Osteoblast (primary cell): ENCODE results near the gene RANBP10. TPM values are rescaled to one million over a fixed set of nuclear protein-coding genes. Genes with fewer than 3 reads are reported as not detected.
A peak's percentile ranks its signal among the peaks of the same experiment; 100 is the strongest.

Experiments used
- DNase-seq: peaks from one replicate; pipeline ENCODE4 v3.0.0; 2011; ENCODE audit warnings: low spot score, mixed read lengths; ENCODE audit not compliant: insufficient read length; ENCODE audit errors: missing footprints
- H2AFZ ChIP-seq: 2 replicates; pipeline ENCODE4 v1.6.0; 2011; ENCODE audit warnings: mild to moderate bottlenecking, low read length
- H3K27ac ChIP-seq: 2 replicates; pipeline ENCODE4 v1.5.1; 2011; ENCODE audit warnings: mild to moderate bottlenecking, low read depth, low read length, moderate library complexity
- H3K27me3 ChIP-seq: 2 replicates; pipeline ENCODE4 v1.6.0; 2012; ENCODE audit warnings: mild to moderate bottlenecking, control low read depth, inconsistent platforms, low read length, moderate library complexity; ENCODE audit not compliant: insufficient read depth
- H3K36me3 ChIP-seq: 2 replicates; pipeline ENCODE4 v1.5.1; 2011; ENCODE audit warnings: mild to moderate bottlenecking, low read length, control low read depth, moderate library complexity; ENCODE audit not compliant: insufficient read depth
- H3K4me1 ChIP-seq: 2 replicates; pipeline ENCODE4 v1.5.1; 2011; ENCODE audit warnings: mild to moderate bottlenecking, low read length, control low read depth, moderate library complexity; ENCODE audit not compliant: insufficient read depth
- H3K4me2 ChIP-seq: 2 replicates; pipeline ENCODE4 v1.6.0; 2011; ENCODE audit warnings: mild to moderate bottlenecking, low read length; ENCODE audit not compliant: insufficient read depth
- H3K4me3 ChIP-seq: fragments of 200-600 bp; sonication (generic); 3 replicates; pipeline ENCODE4 v1.5.1; 2012; ENCODE audit warnings: mild to moderate bottlenecking, low read length, inconsistent platforms; ENCODE audit not compliant: insufficient read depth
- H3K79me2 ChIP-seq: 2 replicates; pipeline ENCODE4 v1.6.0; 2012; ENCODE audit warnings: mild to moderate bottlenecking, low read length, control low read depth, inconsistent platforms; ENCODE audit not compliant: insufficient read depth
- H3K9me3 ChIP-seq: 2 replicates; pipeline ENCODE4 v1.5.1; 2011; ENCODE audit warnings: low read depth, low read length, control low read depth
- H4K20me1 ChIP-seq: 2 replicates; pipeline ENCODE4 v1.6.0; 2012; ENCODE audit warnings: mild to moderate bottlenecking, low read length, control low read depth; ENCODE audit not compliant: insufficient read depth
- total RNA-seq: library from RNA; depleted of rRNA; stranded (reverse); fragments of >200 nt; gene quantifications from 2 replicates; pipeline ENCODE4 v1.2.3, GENCODE V29; 2012
- TF ChIP-seq, protein P1 (sequence below): IDR thresholded peaks from 2 replicates; pipeline ENCODE4 v1.5.1; 2011; ENCODE audit warnings: mild to moderate bottlenecking, low read depth, low read length, moderate library complexity; ENCODE audit errors: extremely low read depth

Gene RANBP10
- total RNA-seq, 1 donor = 5.4 TPM

DNA sequence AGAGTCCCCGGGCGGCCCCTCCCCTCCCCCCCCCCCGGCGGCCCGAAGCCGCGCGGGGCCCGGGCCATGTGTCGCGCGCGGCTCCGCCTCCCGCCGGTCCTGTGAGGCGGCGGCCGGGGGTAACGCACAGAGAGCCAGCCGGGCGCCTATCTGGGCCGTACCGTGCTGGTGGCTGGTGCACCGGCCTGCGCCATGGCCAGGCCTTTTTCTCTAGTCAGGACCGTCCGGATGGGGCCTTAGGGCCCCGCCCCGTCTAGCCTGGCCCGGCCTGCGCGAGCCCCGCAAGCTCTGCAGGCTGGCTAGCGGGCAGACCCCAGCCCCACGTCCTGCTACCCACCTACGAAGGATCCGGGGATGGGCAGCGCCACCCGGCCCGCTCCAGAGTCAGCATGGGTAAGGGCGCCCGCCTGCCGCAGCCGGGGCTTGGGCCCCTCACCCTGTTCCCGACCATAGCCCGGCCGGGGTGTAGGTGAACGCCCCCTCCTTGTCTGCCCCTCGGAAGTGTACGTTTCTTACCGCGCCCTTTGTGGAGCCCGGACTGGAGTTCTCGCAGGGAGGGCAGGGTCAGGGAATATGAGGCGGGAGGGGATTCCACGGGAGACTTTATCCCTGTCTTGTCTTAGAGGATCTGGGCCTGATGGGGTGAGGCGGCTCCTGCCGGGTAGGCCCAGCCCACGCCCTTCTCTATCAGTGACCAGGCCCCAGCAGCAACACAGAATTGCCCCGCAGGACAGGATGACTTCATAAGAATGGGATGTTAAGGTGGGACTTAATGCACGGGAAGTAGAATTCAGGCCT, 40.9 kb upstream of the RANBP10 start, which contains the start of gene CENPT:
Gene CENPT, minus strand, starts transcription at position 630 of the 798 bp plus-strand sequence. CDS start 13,834 bp downstream, outside the sequence.
- Histone ChIP-seq H3K4me2 (peak within 1 kb of the TSS; percentile 96), H3K4me3 (peak within 1 kb of the TSS; percentile 98), H3K9me3 (no peaks in the 10 kb centered on the region), H3K27ac (peak within 1 kb of the TSS; percentile 86), H3K27me3 (no peaks in the 10 kb centered on the region), H2AFZ (peak within 1 kb of the TSS; percentile 82), H3K4me1 (peaks cover 40% of the 10 kb centered on the region), H3K36me3 (peaks cover 7% of the 10 kb centered on the region), H3K79me2 (peaks cover 86% of the 10 kb centered on the region), H4K20me1 (peaks cover 29% of the 10 kb centered on the region)
- peak; percentile 98 for DNase-seq
- TF ChIP-seq, protein P1, sequence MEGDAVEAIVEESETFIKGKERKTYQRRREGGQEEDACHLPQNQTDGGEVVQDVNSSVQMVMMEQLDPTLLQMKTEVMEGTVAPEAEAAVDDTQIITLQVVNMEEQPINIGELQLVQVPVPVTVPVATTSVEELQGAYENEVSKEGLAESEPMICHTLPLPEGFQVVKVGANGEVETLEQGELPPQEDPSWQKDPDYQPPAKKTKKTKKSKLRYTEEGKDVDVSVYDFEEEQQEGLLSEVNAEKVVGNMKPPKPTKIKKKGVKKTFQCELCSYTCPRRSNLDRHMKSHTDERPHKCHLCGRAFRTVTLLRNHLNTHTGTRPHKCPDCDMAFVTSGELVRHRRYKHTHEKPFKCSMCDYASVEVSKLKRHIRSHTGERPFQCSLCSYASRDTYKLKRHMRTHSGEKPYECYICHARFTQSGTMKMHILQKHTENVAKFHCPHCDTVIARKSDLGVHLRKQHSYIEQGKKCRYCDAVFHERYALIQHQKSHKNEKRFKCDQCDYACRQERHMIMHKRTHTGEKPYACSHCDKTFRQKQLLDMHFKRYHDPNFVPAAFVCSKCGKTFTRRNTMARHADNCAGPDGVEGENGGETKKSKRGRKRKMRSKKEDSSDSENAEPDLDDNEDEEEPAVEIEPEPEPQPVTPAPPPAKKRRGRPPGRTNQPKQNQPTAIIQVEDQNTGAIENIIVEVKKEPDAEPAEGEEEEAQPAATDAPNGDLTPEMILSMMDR = no peak

DNA sequence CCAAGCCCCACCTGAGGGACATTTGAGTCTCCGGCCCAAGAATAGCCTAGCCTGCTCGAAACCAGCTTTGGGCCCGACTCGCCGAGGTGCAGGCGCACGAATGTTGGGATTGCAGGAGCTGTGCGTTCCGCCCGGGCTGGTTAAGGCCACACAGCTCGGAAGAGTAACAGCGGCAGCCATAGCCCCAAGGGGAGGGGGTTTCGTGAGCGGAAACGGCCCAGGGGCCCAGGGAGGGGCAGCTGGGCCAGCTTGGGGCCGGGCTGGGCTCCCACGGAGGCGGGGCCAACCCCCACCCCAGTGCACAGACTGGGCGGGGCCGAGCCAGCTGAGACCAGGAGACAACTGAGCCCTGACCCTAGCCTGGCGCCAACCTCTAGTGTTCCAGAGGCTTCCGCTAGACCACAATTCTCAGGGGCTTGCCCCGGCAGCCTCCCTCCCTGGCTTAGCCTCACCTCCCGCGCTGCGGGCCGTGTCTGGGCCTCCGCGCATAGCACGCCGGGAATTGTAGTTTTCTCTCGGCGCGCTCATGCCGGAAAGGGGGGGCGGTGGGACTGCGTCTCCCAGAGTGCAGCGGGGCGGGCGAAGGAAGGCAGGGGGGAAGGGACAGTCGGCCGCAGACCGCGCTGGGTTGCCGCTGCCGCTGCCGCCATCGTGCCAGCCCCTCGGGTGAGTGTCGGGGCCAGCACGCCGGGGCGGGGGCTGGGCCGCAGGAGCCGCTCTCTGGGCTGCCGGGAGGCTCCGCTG, 40.1 kb upstream of the RANBP10 start, which contains the start of gene NUTF2:
Gene NUTF2, plus strand, starts transcription at position 614 of the 744 bp plus-strand sequence. CDS start 18,198 bp downstream, outside the sequence.
- Histone ChIP-seq H3K27me3 (no peaks in the 10 kb centered on the region), H4K20me1 (peaks cover 26% of the 10 kb centered on the region), H3K36me3 (peaks cover 7% of the 10 kb centered on the region), H3K79me2 (peaks cover 78% of the 10 kb centered on the region), H3K9me3 (no peaks in the 10 kb centered on the region), H3K4me3 (peak within 1 kb of the TSS; percentile 98), H3K4me1 (peaks cover 42% of the 10 kb centered on the region), H2AFZ (peak within 1 kb of the TSS; percentile 82), H3K27ac (peak within 1 kb of the TSS; percentile 86), H3K4me2 (peak within 1 kb of the TSS; percentile 96)
- DNase-seq = peak; percentile 99
- TF ChIP-seq, protein P1 = no peak

DNA sequence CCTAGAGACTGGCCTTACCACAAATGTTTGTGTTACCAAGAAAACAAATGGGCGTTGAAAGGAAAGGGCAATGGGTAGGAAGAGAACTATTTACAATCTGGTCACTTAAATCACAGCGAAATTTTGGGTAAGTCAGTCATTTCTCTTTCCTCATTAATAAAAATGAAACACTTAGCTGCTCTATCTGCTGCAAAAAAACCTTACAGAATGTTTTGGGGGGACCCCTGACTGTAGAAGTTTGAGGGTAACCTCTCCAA, 39.6 kb upstream of the RANBP10 start:
- Histone ChIP-seq H3K36me3 (peaks cover 7% of the 10 kb centered on the region), H3K9me3 (no peaks in the 10 kb centered on the region), H3K4me1 (peaks cover 44% of the 10 kb centered on the region), H3K79me2 (peaks cover 74% of the 10 kb centered on the region), H3K27ac (peak overlapping the region; percentile 86), H3K4me3 (peak overlapping the region; percentile 98), H4K20me1 (peaks cover 23% of the 10 kb centered on the region), H2AFZ (peak overlapping the region; percentile 82), H3K27me3 (no peaks in the 10 kb centered on the region), H3K4me2 (peak overlapping the region; percentile 87)
- TF ChIP-seq, protein P1 = no peak
- DNase-seq = no peak
